HEK293 (cell line): ENCODE measurements around the gene PCBP2.

Experiments used
- FEZF1 ChIP-seq: fragments of 450-650 bp; formaldehyde crosslinking; IDR thresholded peaks from 2 replicates; pipeline ENCODE4 v1.5.1; 2016; ENCODE audit warnings: missing biosample characterization, missing genetic modification characterization
- IKZF3 ChIP-seq: fragments of 450-650 bp; IDR thresholded peaks from 2 replicates; pipeline ENCODE4 v1.5.0; 2018; ENCODE audit warnings: missing biosample characterization, mild to moderate bottlenecking, missing genetic modification characterization, moderate library complexity
- KLF9 ChIP-seq: fragments of 450-650 bp; formaldehyde crosslinking; IDR thresholded peaks from 2 replicates; pipeline ENCODE4 v1.5.1; 2016; ENCODE audit warnings: missing biosample characterization, missing genetic modification characterization, low read depth
- MEIS1 ChIP-seq: sonication (generic); formaldehyde crosslinking; IDR thresholded peaks from 2 replicates; pipeline ENCODE4 v1.8.1; 2022; ENCODE audit warnings: missing genetic modification reagents, mild to moderate bottlenecking, borderline replicate concordance
- OSR2 ChIP-seq: fragments of 450-650 bp; formaldehyde crosslinking; IDR thresholded peaks from 2 replicates; pipeline ENCODE4 v1.5.1; 2016; ENCODE audit warnings: missing biosample characterization, missing genetic modification characterization
- RBAK ChIP-seq: fragments of 450-650 bp; formaldehyde crosslinking; IDR thresholded peaks from 2 replicates; pipeline ENCODE4 v1.5.1; 2016; ENCODE audit warnings: missing biosample characterization, missing genetic modification characterization
- ZBTB21 ChIP-seq: fragments of 450-650 bp; formaldehyde crosslinking; IDR thresholded peaks from 2 replicates; pipeline ENCODE4 v1.5.1; 2017; ENCODE audit warnings: missing biosample characterization, missing genetic modification characterization
- ZFP3 ChIP-seq: fragments of 450-650 bp; formaldehyde crosslinking; IDR thresholded peaks from 2 replicates; pipeline ENCODE4 v1.5.1; 2016; ENCODE audit warnings: low read depth, missing biosample characterization, missing genetic modification characterization
- ZFP69B ChIP-seq: fragments of 450-650 bp; formaldehyde crosslinking; IDR thresholded peaks from 2 replicates; pipeline ENCODE4 v1.5.1; 2016; ENCODE audit warnings: missing biosample characterization, missing genetic modification characterization
- ZNF133 ChIP-seq: fragments of 450-650 bp; formaldehyde crosslinking; IDR thresholded peaks from 2 replicates; pipeline ENCODE4 v1.5.1; 2016; ENCODE audit warnings: missing biosample characterization, missing genetic modification characterization
- ZNF169 ChIP-seq: fragments of 450-650 bp; formaldehyde crosslinking; IDR thresholded peaks from 2 replicates; pipeline ENCODE4 v1.5.1; 2016; ENCODE audit warnings: missing biosample characterization, missing genetic modification characterization
- ZNF350 ChIP-seq: fragments of 450-650 bp; formaldehyde crosslinking; IDR thresholded peaks from 2 replicates; pipeline ENCODE4 v1.5.0; 2017; ENCODE audit warnings: missing biosample characterization, mild to moderate bottlenecking, missing genetic modification characterization
- ZNF37A ChIP-seq: fragments of 450-650 bp; IDR thresholded peaks from 2 replicates; pipeline ENCODE4 v1.5.1; 2018; ENCODE audit warnings: missing biosample characterization, missing genetic modification characterization
- ZNF391 ChIP-seq: fragments of 450-650 bp; formaldehyde crosslinking; IDR thresholded peaks from 2 replicates; pipeline ENCODE4 v1.5.1; 2016; ENCODE audit warnings: low read depth, missing biosample characterization, missing genetic modification characterization, borderline replicate concordance
- ZNF423 ChIP-seq: fragments of 450-650 bp; formaldehyde crosslinking; IDR thresholded peaks from 2 replicates; pipeline ENCODE4 v1.5.1; 2016; ENCODE audit warnings: missing biosample characterization, missing genetic modification characterization
- ZNF426 ChIP-seq: fragments of 450-650 bp; formaldehyde crosslinking; IDR thresholded peaks from 2 replicates; pipeline ENCODE4 v1.5.1; 2017; ENCODE audit warnings: missing biosample characterization, missing genetic modification characterization, mild to moderate bottlenecking, inconsistent platforms, moderate library complexity
- ZNF433 ChIP-seq: fragments of 450-650 bp; formaldehyde crosslinking; IDR thresholded peaks from 2 replicates; pipeline ENCODE4 v1.5.1; 2016; ENCODE audit warnings: missing biosample characterization, missing genetic modification characterization, low read depth
- ZNF529 ChIP-seq: fragments of 450-650 bp; formaldehyde crosslinking; IDR thresholded peaks from 2 replicates; pipeline ENCODE4 v1.5.1; 2017; ENCODE audit warnings: missing genetic modification characterization, missing biosample characterization; ENCODE audit not compliant: insufficient replicate concordance
- ZNF561 ChIP-seq: fragments of 450-650 bp; IDR thresholded peaks from 2 replicates; pipeline ENCODE4 v1.5.1; 2018; ENCODE audit warnings: missing biosample characterization, missing genetic modification characterization, borderline replicate concordance
- ZNF600 ChIP-seq: fragments of 450-650 bp; formaldehyde crosslinking; IDR thresholded peaks from 2 replicates; pipeline ENCODE4 v1.5.1; 2016; ENCODE audit warnings: missing biosample characterization, missing genetic modification characterization
- ZNF626 ChIP-seq: fragments of 450-650 bp; sonication (Bioruptor Pico); formaldehyde crosslinking; IDR thresholded peaks from 2 replicates; pipeline ENCODE4 v1.5.1; 2018; ENCODE audit warnings: missing biosample characterization, missing genetic modification characterization, inconsistent platforms
- ZNF654 ChIP-seq: fragments of 450-650 bp; formaldehyde crosslinking; IDR thresholded peaks from 2 replicates; pipeline ENCODE4 v1.5.1; 2016; ENCODE audit warnings: low read depth, missing biosample characterization, missing genetic modification characterization
- ZNF664 ChIP-seq: fragments of 450-650 bp; formaldehyde crosslinking; IDR thresholded peaks from 2 replicates; pipeline ENCODE4 v1.5.1; 2016; ENCODE audit warnings: missing biosample characterization, missing genetic modification characterization
- ZNF792 ChIP-seq: fragments of 450-650 bp; formaldehyde crosslinking; IDR thresholded peaks from 2 replicates; pipeline ENCODE4 v1.5.1; 2016; ENCODE audit warnings: missing biosample characterization, missing genetic modification characterization
- TF ChIP-seq, protein P1 (sequence below): fragments of 450-650 bp; formaldehyde crosslinking; IDR thresholded peaks from 2 replicates; pipeline ENCODE4 v1.5.1; 2016; ENCODE audit warnings: missing biosample characterization, missing genetic modification characterization
- TF ChIP-seq, protein P2 (sequence below): fragments of 450-650 bp; formaldehyde crosslinking; IDR thresholded peaks from 2 replicates; pipeline ENCODE4 v1.5.1; 2016; ENCODE audit warnings: missing biosample characterization, missing genetic modification characterization, borderline replicate concordance
- TF ChIP-seq, protein P3 (sequence below): fragments of 450-650 bp; formaldehyde crosslinking; IDR thresholded peaks from 2 replicates; pipeline ENCODE4 v1.5.1; 2016; ENCODE audit warnings: missing biosample characterization, missing genetic modification characterization
- TF ChIP-seq, protein P4 (sequence below): fragments of 450-650 bp; formaldehyde crosslinking; IDR thresholded peaks from 2 replicates; pipeline ENCODE4 v1.5.1; 2016; ENCODE audit warnings: missing biosample characterization, missing genetic modification characterization
- TF ChIP-seq, protein P5 (sequence below): fragments of 450-650 bp; formaldehyde crosslinking; IDR thresholded peaks from 2 replicates; pipeline ENCODE4 v1.5.1; 2016; ENCODE audit warnings: missing biosample characterization, missing genetic modification characterization, low read depth

PCBP2 gene

DNA sequence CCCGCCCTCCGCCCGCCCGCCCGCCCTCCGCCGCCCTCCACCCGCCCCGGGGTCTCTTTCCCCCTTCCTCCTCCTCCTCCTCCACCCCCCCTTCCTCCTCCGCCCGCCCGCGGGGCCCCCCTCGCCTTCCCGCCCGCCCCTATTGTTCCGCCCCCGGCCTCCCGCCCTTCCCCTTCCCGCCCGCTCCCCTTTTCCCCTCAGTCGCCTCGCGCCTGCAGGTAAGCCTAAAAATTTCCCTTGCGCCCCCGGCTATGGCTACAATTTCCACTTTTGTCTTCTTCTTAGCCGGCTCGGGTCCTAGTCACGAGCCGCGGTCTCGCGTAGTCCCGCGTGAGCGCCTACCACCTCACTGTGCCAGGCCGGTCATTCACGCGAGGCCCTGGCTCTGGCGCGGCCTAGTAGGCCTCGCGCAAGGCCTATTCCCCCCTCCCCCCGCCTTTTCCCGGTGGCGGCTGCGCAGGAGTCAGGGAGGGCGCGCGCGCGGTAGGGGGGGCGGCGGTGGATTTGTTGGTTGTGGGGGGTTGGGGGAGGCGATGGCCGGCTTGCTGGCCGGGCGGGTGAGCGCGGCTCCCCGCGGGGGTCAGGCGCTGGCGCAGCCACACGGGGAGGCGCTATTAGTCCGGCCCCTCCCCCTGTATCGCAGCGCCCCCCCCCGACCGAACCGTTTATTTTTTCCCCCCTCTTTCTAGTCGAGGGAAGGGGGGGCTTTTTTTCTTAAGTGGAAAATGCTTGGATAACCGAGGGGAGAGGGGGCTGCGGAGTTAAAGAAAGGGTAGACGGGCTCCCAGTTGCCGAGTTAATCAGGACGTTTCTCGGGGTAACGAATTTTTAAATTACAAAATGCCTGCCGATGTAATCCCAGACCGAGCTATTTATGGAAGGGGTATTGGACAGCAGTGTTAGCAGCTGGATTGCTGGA lies 516 bp downstream of the PCBP2 start (continued):
- TF ChIP-seq RBAK (tag by site-specific recombination) (no peak), ZNF529 (tag by site-specific recombination) (no peak), FEZF1 (no peak), ZNF391 (tag by site-specific recombination) (peak; percentile 54; the same call in 1 of the 2 replicates), ZNF133 (tag by site-specific recombination) (no peak), ZNF600 (tag by site-specific recombination) (0 out of 2 replicates have a peak, but pooled peaks have one; percentile 47), ZNF792 (tag by site-specific recombination) (peak; percentile 42; the same call in 1 of the 2 replicates), ZNF664 (tag by site-specific recombination) (no peak), ZNF654 (tag by site-specific recombination) (no peak), ZNF433 (0 out of 2 replicates have a peak, but pooled peaks have one; percentile 7), ZNF426 (tag by site-specific recombination) (no peak), ZBTB21 (tag by site-specific recombination) (0 out of 2 replicates have a peak, but pooled peaks have one; percentile 11), ZNF350 (tag by site-specific recombination) (no peak), MEIS1 (no peak), KLF9 (tag by site-specific recombination) (peak; percentile 58), OSR2 (peak; percentile 23), ZNF626 (tag by site-specific recombination) (no peak), ZNF561 (tag by site-specific recombination) (peak; percentile 97), ZFP69B (tag by site-specific recombination) (peak; percentile 29; the same call in 1 of the 2 replicates), ZNF169 (tag by site-specific recombination) (no peak), ZFP3 (no peak), ZNF37A (tag by site-specific recombination) (no peak), IKZF3 (peak; percentile 55), ZNF423 (tag by site-specific recombination) (peak; percentile 72)
- TF ChIP-seq, protein P1, sequence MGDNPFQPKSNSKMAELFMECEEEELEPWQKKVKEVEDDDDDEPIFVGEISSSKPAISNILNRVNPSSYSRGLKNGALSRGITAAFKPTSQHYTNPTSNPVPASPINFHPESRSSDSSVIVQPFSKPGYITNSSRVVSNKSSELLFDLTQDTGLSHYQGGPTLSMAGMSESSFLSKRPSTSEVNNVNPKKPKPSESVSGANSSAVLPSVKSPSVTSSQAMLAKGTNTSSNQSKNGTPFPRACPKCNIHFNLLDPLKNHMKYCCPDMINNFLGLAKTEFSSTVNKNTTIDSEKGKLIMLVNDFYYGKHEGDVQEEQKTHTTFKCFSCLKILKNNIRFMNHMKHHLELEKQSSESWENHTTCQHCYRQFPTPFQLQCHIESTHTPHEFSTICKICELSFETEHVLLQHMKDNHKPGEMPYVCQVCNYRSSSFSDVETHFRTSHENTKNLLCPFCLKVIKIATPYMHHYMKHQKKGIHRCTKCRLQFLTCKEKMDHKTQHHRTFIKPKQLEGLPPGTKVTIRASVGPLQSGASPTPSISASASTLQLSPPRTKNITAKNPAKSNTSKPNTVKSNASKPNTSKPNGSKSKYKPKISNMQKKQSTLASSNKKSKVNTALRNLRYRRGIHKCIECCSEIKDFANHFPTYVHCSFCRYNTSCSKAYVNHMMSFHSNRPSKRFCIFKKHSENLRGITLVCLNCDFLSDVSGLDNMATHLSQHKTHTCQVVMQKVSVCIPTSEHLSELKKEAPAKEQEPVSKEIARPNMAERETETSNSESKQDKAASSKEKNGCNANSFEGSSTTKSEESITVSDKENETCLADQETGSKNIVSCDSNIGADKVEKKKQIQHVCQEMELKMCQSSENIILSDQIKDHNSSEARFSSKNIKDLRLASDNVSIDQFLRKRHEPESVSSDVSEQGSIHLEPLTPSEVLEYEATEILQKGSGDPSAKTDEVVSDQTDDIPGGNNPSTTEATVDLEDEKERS = no peak
- TF ChIP-seq, protein P2, sequence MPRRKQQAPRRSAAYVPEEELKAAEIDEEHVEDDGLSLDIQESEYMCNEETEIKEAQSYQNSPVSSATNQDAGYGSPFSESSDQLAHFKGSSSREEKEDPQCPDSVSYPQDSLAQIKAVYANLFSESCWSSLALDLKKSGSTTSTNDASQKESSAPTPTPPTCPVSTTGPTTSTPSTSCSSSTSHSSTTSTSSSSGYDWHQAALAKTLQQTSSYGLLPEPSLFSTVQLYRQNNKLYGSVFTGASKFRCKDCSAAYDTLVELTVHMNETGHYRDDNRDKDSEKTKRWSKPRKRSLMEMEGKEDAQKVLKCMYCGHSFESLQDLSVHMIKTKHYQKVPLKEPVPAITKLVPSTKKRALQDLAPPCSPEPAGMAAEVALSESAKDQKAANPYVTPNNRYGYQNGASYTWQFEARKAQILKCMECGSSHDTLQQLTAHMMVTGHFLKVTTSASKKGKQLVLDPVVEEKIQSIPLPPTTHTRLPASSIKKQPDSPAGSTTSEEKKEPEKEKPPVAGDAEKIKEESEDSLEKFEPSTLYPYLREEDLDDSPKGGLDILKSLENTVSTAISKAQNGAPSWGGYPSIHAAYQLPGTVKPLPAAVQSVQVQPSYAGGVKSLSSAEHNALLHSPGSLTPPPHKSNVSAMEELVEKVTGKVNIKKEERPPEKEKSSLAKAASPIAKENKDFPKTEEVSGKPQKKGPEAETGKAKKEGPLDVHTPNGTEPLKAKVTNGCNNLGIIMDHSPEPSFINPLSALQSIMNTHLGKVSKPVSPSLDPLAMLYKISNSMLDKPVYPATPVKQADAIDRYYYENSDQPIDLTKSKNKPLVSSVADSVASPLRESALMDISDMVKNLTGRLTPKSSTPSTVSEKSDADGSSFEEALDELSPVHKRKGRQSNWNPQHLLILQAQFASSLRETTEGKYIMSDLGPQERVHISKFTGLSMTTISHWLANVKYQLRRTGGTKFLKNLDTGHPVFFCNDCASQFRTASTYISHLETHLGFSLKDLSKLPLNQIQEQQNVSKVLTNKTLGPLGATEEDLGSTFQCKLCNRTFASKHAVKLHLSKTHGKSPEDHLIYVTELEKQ (tag by site-specific recombination) = no peak
- TF ChIP-seq, protein P3, sequence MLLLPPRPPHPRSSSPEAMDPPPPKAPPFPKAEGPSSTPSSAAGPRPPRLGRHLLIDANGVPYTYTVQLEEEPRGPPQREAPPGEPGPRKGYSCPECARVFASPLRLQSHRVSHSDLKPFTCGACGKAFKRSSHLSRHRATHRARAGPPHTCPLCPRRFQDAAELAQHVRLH (tag by site-specific recombination) = peak; percentile 82
- TF ChIP-seq, protein P4, sequence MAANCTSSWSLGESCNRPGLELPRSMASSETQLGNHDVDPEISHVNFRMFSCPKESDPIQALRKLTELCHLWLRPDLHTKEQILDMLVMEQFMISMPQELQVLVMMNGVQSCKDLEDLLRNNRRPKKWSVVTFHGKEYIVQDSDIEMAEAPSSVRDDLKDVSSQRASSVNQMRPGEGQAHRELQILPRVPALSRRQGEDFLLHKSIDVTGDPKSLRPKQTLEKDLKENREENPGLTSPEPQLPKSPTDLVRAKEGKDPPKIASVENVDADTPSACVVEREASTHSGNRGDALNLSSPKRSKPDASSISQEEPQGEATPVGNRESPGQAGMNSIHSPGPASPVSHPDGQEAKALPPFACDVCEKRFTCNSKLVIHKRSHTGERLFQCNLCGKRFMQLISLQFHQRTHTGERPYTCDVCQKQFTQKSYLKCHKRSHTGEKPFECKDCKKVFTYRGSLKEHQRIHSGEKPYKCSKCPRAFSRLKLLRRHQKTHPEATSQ (tag by site-specific recombination) = peak; percentile 97
- TF ChIP-seq, protein P5, sequence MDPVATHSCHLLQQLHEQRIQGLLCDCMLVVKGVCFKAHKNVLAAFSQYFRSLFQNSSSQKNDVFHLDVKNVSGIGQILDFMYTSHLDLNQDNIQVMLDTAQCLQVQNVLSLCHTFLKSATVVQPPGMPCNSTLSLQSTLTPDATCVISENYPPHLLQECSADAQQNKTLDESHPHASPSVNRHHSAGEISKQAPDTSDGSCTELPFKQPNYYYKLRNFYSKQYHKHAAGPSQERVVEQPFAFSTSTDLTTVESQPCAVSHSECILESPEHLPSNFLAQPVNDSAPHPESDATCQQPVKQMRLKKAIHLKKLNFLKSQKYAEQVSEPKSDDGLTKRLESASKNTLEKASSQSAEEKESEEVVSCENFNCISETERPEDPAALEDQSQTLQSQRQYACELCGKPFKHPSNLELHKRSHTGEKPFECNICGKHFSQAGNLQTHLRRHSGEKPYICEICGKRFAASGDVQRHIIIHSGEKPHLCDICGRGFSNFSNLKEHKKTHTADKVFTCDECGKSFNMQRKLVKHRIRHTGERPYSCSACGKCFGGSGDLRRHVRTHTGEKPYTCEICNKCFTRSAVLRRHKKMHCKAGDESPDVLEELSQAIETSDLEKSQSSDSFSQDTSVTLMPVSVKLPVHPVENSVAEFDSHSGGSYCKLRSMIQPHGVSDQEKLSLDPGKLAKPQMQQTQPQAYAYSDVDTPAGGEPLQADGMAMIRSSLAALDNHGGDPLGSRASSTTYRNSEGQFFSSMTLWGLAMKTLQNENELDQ (tag by site-specific recombination) = no peak
